K562 (cell line): ENCODE measurements around the gene PURA. TPM values are rescaled to one million over a fixed set of nuclear protein-coding genes. Genes with fewer than 3 reads are reported as not detected.

ENCODE experiments used
- ARID3B ChIP-seq: fragments of 250-450 bp; sonication (Bioruptor Pico); IDR thresholded peaks from 2 replicates; pipeline ENCODE4 v1.4.0; 2020; ENCODE audit warnings: borderline replicate concordance
- BACH1 ChIP-seq: fragments of 200-800 bp; sonication (Bioruptor generic); IDR thresholded peaks from 2 replicates; pipeline ENCODE4 v1.6.1; 2016; ENCODE audit warnings: missing genetic modification characterization, missing compliant biosample characterization
- CBFB ChIP-seq: sonication (generic); formaldehyde crosslinking; IDR thresholded peaks from 2 replicates; pipeline ENCODE4 v1.4.0; 2020; ENCODE audit warnings: mild to moderate bottlenecking, missing genetic modification reagents
- ELF1 ChIP-seq: fragments of 200-800 bp; sonication (Bioruptor generic); IDR thresholded peaks from 2 replicates; pipeline ENCODE4 v1.6.1; 2016; ENCODE audit warnings: missing genetic modification characterization, missing compliant biosample characterization
- ELF2 ChIP-seq: fragments of 250-450 bp; sonication (Bioruptor Pico); IDR thresholded peaks from 2 replicates; pipeline ENCODE4 v1.5.0; 2021; ENCODE audit warnings: mild to moderate bottlenecking
- EWSR1 ChIP-seq: fragments of 450-650 bp; IDR thresholded peaks from 2 replicates; pipeline ENCODE4 v1.6.1; 2018; ENCODE audit warnings: borderline replicate concordance, mild to moderate bottlenecking, low read depth, moderate library complexity; ENCODE audit not compliant: partially characterized antibody
- HIVEP1 ChIP-seq: fragments of 250-450 bp; sonication (Bioruptor Pico); IDR thresholded peaks from 2 replicates; pipeline ENCODE4 v1.4.0; 2020; ENCODE audit warnings: mild to moderate bottlenecking
- HNRNPLL ChIP-seq: fragments of 200-400 bp; formaldehyde crosslinking; IDR thresholded peaks from 2 replicates; pipeline ENCODE4 v1.6.1; 2017; ENCODE audit warnings: low read length, low read depth, mild to moderate bottlenecking; ENCODE audit not compliant: poor library complexity, severe bottlenecking
- JUNB ChIP-seq: fragments of 450-650 bp; formaldehyde crosslinking; conservative IDR thresholded peaks from 2 replicates; pipeline ENCODE4 v1.4.0; 2020; ENCODE audit warnings: mild to moderate bottlenecking
- MCM3 ChIP-seq: fragments of 450-650 bp; IDR thresholded peaks from 2 replicates; pipeline ENCODE4 v1.6.1; 2016
- NFIC ChIP-seq: fragments of 450-650 bp; IDR thresholded peaks from 2 replicates; pipeline ENCODE4 v1.6.1; 2017; ENCODE audit warnings: mild to moderate bottlenecking, inconsistent platforms
- POLR3G ChIP-seq: IDR thresholded peaks from 2 replicates; pipeline ENCODE4 v1.6.1; 2011; ENCODE audit not compliant: insufficient read length, insufficient replicate concordance; ENCODE audit errors: extremely low read depth
- SP2 ChIP-seq: IDR thresholded peaks from 2 replicates; pipeline ENCODE4 v1.6.1; 2011; ENCODE audit warnings: mild to moderate bottlenecking, low read depth, low read length, moderate library complexity; ENCODE audit not compliant: poor library complexity, severe bottlenecking; ENCODE audit errors: extremely low read depth
- TCF7 ChIP-seq: sonication (generic); IDR thresholded peaks from 2 replicates; pipeline ENCODE4 v1.6.1; 2016; ENCODE audit warnings: antibody characterized with exemption, borderline replicate concordance
- TCF7L2 ChIP-seq: fragments of 150-350 bp; IDR thresholded peaks from 2 replicates; pipeline ENCODE4 v1.6.1; 2016; ENCODE audit warnings: low read depth, mild to moderate bottlenecking, low read length, moderate library complexity
- USF1 ChIP-seq: sonication (generic); formaldehyde crosslinking; IDR thresholded peaks from 2 replicates; pipeline ENCODE4 v1.9.0; 2022; ENCODE audit warnings: mild to moderate bottlenecking, missing genetic modification reagents
- ZBTB11 ChIP-seq, 3 experiments: fragments of 200-800 bp in 1 of 3; fragments of 250-450 bp in 1 of 3; fragments of 450-650 bp in 1 of 3; sonication (Bioruptor Pico) in 1 of 3; sonication (Bioruptor generic) in 1 of 3; formaldehyde crosslinking in 1 of 3; IDR thresholded peaks; 2 replicates each; pipeline versions ENCODE4 v1.6.1 to v1.8.0; 2016 to 2022; ENCODE audit warnings: mild to moderate bottlenecking in 2 of 3, missing genetic modification characterization in 2 of 3, missing compliant biosample characterization in 1 of 3, moderate library complexity in 1 of 3
- ZKSCAN1 ChIP-seq: fragments of 150-350 bp; IDR thresholded peaks from 2 replicates; pipeline ENCODE4 v1.6.1; 2016; ENCODE audit warnings: low read depth, low read length
- ZKSCAN3 ChIP-seq: fragments of 250-450 bp; sonication (Bioruptor Pico); IDR thresholded peaks from 2 replicates; pipeline ENCODE4 v1.4.0; 2020
- ZNF165 ChIP-seq: fragments of 250-450 bp; sonication (Bioruptor Pico); IDR thresholded peaks from 2 replicates; pipeline ENCODE4 v1.4.0; 2020; ENCODE audit warnings: borderline replicate concordance
- ZNF347 ChIP-seq: fragments of 450-650 bp; formaldehyde crosslinking; IDR thresholded peaks from 2 replicates; pipeline ENCODE4 v1.4.0; 2020; ENCODE audit warnings: low read depth, mild to moderate bottlenecking, moderate library complexity
- ZNF507 ChIP-seq: conservative IDR thresholded peaks from 2 replicates; pipeline ENCODE4 v1.6.1; 2017; ENCODE audit warnings: missing genetic modification characterization, missing compliant biosample characterization
- ZNF75A ChIP-seq: fragments of 450-650 bp; formaldehyde crosslinking; IDR thresholded peaks from 2 replicates; pipeline ENCODE4 v1.4.0; 2020; ENCODE audit warnings: mild to moderate bottlenecking
- polyA plus RNA-seq, 8 experiments: library from polyadenylated mRNA; depleted of rRNA in 4 of 8; stranded (reverse) in 5 of 8; unstranded in 3 of 8; fragments of >200 nt; fragmentation: Nextera tagmentation in 2 of 8; fragmentation: Illumina TruSeq in 1 of 8; extraction: Ambion mirVana in 2 of 8; extraction: Trizol in 1 of 8; gene quantifications; 2 replicates each; pipeline versions ENCODE4 v1.2.1 to v1.2.3, GENCODE V29; 2011 to 2014; ENCODE audit warnings: inconsistent platforms in 1 of 8, missing spikeins in 1 of 8
- total RNA-seq, 7 experiments: library from RNA; depleted of rRNA in 6 of 7; stranded (reverse); fragments of >200 nt in 6 of 7; fragmentation: Illumina TruSeq in 2 of 7; extraction: Trizol in 2 of 7; gene quantifications; 2 replicates each; pipeline versions ENCODE4 v1.2.1 to v1.2.3, GENCODE V29; 2011 to 2021; ENCODE audit warnings: low replicate concordance in 1 of 7

The PURA gene
- total and polyA plus RNA-seq, 9 of the 15 experiments (the other 6 are each of a cell fraction or from before 2014, with no cell fraction given): 3.2 to 11.1 (median 5.4) TPM

- TF ChIP-seq ZKSCAN1 (peak; percentile 71; the same call in 1 of the 2 replicates), TCF7L2 (no peak), ZNF507 (tag) (no peak), ZNF75A (CRISPR knock-in tag) (no peak), HIVEP1 (no peak), JUNB (CRISPR knock-in tag) (no peak), HNRNPLL (no peak), ZNF165 (CRISPR knock-in tag) (no peak), NFIC (0 out of 2 replicates have a peak, but pooled peaks have one; percentile 9), ZNF347 (CRISPR knock-in tag) (no peak), USF1 (CRISPR knock-in tag) (no peak), ELF2 (CRISPR knock-in tag) (no peak), EWSR1 (no peak), ELF1 (tag) (no peak), MCM3 (no peak), CBFB (CRISPR knock-in tag) (no peak), TCF7 (no peak), ZBTB11 (CRISPR knock-in tag; IDR thresholded peaks at IDR 0.05) (no peak), ZKSCAN3 (CRISPR knock-in tag) (no peak), ARID3B (CRISPR knock-in tag) (no peak), SP2 (no peak), BACH1 (tag) (no peak), POLR3G (no peak)
Measured at GRCh38 chr5:140157032-140157781, 43.3 kb downstream of the PURA start (continued).
